ENCODE data around the gene CFAP46.
A peak's percentile ranks its signal among the peaks of the same experiment; 100 is the strongest.

CFAP46 gene

DNA sequence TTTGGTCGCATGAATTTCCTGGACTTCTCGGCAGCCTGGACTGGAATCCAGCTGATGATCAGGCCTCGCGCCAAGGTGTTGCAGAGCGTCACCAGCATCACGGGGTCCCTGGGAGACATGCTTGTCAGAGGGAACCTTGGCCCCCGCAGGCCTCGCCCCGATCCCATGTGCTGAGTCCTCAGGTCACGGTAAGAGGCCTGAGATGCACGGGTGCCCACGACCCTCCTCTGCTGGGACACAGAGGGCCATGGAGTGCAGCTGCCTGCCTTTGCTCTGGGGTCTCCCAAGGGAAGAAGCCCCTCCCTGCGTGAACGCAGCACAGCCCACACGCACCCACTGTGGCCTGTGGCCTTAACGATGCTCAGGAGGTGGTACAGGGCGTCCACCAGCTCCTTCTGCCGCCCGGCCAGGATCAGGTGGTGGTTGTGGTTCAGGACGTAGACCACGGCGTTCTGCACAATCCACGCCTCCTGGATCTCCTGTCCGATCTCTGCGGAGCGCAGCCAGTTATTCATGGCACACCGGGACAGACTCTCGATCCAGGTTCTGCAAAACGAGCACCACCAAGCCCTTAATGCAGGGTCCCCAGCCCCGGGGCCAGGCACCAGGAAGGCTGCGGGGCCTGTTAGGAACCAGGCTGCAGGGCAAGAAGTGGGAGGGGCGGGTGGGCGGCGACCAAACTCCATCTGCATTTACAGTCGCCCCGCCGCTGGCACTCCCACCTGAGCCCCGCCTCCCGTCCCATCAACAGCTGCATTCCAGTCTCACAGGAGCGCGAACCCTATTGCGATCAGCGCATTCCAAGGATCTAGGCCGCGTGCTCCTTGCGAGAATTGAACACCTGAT lies 29.4 kb downstream of the CFAP46 start:
- no peak for DNase-seq (ENCODE audit: low spot score)

DNA sequence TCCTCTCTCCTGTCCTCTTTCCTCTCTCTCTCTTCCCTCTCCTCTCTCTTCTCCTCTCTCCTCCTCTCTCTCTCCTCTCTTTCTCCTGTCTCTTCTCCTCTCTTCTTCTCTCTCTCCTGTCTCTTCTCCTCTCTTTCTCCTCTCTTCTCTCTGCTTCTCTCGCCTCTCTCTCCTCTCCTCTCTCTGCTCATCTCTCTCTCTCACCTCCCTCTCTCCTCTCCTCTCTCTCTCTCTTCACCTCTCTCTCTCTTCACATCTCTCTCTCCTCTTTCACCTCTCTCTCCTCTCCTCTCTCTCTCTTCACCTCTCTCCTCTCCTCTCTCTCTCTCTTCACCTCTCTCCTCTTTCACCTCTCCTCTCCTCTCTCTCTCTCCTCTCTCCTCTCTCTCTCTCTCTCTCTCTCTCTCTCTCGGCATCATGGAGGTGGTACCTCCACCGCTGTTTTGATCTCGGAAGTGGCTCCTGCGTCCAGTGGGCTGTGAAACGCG lies 30.1 kb downstream of the CFAP46 start:
- DNase-seq (ENCODE audit: low spot score) = no peak

DNA sequence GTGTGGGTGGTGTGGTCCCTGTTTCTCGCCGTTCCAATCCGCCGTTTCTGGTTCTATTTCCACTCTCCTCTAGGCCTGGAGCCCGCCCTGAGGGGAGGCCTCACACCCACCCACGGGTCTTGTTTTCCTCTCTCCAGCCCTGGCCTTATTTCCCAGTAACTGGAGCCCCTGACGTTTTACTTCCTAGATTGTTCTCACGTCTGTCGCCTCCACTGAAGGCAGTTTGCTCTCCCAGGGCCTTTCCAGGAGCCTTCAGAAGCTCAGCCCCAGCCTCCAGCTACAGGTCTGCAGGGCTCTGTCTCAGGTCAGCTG lies 30.6 kb downstream of the CFAP46 start:
- DNase-seq (ENCODE audit: low spot score) = no peak

DNA sequence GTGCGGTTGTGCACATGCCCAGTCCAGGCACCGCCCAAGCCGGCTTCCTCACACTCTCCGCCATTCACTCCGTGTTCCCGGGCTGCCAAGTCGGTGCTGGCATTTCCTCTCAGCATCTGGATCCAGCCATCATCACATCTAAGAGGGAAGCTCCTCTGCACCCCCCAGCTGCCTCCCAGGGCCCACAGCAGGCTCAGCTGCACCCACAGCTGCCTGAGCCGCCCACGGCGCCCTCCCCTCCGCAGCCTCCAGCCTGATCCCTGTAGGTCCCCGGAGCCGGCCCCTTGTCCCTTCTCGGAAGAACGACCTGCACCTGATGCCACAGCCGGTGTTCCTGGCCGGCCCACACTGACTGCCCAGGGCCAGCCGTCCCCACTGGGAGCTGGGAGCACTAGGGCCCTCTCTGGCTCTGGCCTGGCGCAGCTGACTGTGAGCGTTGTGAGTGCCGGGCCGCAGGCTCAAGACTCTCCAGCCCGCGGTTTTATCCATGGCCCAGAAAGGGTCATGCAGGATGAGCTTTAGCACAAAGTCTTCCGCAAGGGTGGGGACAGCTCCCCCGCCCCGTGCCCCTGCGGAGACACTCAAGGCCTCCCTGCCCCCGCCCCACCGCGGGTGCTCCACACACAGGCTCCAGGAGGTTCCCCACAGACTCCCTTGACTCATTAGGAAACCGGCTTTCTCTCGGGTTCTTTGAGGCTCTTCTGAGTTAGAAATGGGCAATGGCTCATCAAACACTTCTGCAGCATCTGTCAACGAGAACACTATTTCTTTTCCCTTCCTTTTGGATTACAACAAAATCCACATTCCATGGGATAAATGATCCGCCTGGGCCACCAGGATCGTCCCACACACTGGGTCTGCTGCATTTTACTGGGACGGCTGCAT lies 31.2 kb downstream of the CFAP46 start:
- no peak for DNase-seq (ENCODE audit: low spot score)

DNA sequence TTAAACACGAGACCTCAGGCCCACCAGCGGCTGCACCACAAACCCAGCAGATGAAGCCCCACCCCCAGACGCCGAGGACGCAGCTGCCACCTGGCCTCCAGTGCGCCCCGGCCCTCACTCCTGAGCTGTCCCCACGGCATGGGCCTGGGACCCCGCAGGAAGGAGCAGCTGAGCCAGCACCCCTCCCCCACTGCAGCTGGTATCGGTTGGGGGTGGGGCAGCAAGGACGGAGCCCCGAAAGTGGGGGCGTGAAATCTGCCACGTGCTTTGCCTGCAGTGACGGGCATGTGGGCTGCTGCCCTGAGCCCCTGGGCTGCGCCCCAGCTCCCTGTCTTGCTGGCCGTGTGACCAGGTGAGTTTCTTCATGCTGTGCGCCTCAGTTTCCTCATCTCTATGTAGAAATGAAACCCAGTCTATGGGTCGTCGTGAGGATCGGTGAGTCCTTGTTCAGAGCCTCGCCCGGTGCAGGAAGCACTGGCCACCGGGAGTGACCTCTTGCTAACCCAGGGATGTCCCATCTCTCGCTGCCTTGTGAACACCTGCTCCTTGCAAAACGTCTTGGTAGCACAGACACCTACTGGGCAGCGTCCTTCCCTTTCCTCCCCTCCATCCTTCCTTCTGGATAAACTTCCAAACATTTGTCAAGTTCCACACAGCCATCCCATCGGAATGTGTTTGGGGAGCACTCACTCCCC lies 32.0 kb downstream of the CFAP46 start:
- DNase-seq (ENCODE audit: low spot score) = no peak

DNA sequence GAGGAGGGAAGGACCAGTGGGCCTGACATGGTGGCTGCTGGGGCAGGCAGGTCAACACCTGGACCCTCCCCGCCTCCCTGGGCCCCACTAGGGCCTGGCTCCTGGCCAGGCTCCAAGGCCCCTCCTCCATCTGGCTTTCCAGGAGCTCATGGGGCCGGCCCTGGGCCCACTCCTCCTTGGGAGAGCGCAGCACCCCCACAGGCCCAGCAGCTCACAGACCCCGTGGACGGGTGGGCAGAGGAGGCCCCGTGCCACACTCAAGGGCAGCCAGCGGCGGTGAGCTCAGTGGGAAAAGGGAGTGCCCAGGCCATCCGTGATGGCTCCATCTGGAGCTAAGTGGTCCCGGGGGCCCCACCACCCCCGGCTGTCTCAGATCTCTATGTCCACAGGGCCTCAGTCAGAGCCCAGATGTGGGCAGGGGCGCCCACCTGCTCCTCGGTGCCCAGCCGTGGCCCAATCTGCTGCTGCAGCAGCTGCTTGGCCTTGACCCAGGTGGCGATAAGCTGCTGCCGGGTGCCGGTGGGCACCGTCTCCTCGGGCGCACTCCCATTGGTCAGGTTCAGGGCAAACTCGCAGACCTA lies 32.8 kb downstream of the CFAP46 start:
- DNase-seq (ENCODE audit: low spot score) = no peak

DNA sequence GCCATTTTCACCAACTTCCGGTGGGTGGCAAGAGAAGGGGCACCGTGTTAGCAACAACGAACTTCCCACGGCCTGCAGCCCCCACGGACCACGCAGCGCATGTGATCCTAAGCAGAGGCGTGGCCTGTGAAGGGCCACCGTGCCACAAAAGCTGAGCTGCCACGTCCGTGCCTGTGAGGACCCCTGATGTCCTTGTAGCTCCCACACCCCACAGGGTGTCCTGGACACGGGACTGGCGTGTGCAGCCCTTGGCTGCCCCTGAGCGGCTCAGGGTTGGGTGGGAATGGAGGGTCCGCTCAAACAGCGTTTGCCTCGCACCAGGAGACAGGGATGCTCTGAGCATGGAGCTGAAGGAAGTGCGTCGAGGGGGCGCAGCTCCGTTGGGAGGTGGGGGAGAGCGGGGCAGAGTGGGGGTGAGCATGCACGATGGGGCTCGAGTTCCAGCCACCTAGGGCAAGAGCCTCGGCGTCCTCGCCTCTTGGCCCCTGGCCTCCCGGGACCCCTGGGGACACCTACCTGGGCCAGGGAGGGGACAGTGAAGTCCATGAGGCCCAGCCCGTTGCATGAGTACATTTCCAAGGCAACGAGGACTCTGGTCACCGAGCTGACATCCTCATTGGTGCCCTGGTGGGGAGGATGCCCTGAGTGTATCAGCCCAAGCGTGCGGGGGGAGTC lies 33.6 kb downstream of the CFAP46 start:
- DNase-seq (ENCODE audit: low spot score) = no peak

DNA sequence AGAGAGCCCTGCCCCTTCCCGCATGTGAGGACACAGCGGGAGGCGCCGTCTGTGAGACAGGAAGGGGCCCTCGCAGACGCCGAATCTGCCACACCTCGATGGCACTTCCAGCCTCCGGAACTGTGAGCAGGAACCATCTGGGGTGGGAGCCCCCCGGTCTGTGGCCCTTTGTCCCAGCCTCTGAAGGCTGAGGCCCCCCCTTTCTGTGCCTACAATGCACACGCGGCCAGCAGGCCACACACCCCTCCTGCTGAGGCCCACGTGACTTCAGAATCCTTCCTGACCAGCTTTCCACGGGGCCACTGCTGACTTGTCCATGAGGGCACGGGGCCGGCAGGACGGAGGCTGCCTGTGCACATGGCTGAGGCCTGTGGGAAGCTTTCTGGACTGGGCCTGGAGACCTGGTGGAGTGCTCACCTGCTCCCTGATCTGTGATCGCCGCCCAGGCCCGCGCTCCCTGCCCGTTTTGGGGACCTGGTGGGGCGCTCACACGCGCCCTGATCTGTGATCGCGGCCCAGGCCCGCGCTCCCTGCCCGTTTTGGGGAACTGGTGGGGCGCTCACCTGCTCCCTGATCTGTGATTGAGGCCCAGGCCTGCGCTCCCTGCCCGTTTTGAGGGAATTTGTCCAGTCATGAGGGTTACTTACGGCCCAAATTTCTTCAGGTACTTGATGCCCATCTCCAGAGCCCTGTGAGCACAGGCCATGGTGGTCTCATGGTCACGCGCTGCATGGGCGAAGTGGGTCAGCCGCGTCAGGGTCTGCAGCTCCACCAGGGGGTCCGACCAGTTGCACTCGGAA lies 34.3 kb downstream of the CFAP46 start:
- DNase-seq (ENCODE audit: low spot score) = no peak

DNA sequence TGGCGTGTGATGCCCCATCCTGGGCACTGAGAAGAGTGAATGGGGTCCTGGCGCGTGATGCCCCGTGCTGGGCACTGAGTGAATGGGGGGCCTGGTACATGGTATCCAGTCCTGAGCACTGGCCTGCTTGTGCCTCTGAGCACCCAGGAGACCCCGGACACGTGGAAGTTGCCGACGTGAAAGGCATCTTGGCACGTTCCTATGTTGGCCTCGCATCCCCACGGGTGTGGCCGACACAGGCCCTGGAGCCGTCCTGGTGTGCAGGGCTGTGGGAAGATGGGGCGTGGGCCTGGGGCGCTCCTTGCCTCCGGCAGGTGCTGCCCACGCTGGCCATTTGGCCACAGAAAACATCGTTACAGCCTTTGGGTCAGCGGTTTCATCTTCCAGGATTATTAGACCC lies 35.5 kb downstream of the CFAP46 start:
- no peak for DNase-seq (ENCODE audit: low spot score)

DNA sequence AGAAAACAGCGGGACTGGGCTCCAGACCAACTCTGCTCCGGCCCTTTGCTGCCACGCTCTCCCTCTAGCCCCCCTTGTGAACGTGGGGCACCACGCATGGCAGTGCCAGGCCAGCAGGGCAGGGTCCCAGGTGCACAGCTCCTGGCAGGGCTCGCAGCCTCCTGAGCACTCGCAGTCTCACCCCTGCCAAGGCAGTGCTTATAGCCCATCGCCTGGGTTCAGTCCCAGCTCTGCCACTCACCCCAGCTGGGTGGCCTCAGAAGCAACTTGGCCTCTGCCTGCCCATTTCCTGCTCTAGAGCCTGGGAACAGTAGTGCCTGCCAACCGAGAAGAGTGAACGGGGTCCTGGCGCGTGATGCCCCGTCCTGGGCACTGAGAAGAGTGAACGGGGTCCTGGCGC lies 36.3 kb downstream of the CFAP46 start:
- DNase-seq (ENCODE audit: low spot score) = no peak

DNA sequence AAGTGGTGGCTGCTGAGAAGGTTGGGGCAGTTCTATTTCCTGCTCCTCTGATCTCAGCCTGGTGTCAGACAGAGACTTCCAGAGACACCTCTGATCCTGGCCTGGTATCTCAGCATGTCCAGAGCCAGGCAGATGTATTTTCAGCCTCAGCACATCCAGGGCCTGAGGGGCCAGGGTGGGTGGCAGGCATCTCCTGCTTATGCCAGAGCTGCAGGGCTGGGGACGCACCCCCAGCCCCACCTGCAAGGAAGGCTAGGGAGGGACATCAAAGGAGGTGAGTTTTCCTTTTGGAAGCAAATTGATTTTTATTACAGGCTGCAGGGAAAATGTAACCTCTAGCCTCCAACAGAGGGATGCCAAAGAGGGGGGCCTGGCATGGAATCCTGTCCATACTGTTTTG lies 36.7 kb downstream of the CFAP46 start:
- DNase-seq (ENCODE audit: low spot score) = no peak

DNA sequence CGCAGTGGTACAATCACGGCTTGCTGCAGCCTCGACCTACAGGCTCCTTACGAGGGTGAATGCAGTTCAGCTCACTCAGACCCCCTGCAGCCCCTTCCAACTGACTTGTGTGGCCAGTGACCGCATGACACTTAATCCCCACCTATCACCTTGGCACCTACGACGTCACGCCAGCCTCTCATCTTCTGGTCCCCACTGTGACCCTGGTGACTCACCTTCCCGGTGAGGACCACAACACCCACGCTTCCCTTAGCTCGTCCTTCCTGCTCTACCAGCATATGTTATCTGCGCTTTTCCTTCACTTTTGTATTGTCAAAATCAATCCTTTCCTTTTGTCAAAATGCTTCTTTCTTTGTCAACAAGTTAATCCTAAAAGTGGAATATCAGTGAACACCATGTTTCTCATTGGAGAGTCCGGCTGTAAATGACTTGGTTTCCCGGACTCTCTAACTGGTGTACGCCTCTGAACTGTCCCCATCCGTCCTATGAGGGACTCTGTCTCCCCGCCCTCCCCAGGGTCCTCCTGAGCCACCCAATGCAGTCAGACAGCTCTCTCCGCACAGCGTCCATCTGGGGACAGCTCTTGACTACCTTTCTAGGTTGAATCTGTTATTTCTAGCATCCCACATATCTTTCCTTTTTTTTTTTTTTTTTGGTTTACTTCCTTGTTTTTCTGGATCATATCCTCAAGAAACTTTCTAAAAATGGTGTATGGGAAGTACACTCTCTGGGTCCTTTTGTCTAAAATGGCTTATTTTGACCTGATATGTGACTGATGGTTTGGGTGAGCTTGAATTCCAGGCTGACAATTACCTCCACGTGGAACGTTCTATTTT lies 37.3 kb downstream of the CFAP46 start:
- no peak for DNase-seq (ENCODE audit: low spot score)

DNA sequence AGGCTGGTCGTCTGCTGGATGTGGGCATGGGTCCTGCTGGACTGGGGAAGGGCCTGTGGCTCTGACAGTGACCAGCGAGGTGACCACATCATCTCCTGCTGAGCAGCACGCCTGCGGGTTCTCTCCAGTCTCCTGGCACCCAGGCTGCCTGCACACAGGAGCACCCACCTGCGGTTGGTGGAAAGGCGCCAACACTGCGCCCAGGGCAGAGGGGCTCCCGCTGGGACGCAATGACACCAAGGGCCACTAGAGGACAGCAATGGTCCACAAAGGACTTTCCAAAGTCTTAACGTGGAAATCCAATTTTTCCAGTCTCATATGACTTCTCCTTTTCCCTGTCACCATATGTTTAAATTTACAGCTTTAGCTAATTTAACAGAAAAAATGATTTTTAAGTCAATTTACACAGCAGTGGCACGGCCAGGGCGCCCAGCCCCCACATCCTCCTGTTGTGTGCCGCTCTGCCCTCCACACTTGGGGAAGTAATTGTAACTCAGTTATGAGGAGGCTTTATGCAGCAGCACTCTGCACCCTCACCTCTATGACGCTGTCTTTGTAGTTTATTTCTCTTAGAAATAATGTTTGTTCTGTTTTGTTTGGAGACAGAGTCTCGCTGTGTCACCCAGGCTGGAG lies 38.1 kb downstream of the CFAP46 start:
- peak; percentile 61 for DNase-seq (ENCODE audit: low spot score)

DNA sequence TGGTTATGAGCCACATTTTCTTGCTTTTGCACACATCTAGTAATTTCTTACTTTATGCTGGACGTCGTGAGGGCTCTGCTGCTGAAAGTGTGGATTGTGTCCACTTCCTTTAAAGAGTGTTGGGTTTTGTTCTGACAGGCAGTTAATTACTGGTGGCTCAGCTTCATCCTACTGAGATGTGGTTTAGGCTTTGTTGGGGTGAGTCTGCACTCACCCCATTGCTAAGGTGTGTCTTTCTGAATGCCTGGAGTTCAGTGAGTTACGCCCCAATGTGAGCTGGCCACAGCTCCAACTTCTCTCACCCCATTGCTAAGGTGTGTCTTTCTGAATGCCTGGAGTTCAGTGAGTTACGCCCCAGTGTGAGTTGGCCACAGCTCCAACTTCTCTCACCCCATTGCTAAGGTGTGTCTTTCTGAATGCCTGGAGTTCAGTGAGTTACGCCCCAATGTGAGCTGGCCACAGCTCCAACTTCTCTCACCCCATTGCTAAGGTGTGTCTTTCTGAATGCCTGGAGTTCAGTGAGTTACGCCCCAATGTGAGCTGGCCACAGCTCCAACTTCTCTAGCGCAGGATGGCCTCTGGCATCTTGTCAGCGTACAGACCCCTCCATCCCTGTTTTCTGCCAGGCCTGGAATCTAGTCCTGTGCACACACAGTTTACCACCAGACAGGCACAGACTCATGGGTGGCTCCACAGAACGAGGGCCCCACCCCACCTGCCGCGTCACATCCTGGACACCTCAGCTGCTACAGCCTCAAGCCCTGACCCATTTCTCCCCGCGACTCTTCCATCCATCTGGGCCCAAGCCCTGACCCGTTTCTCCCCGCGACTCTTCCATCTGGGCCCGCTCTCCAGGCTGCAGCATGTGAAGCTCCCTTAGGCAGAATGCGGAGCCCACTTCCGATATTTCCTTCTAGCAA lies 39.5 kb downstream of the CFAP46 start:
- peak; percentile 8 for DNase-seq (ENCODE audit: low spot score)

DNA sequence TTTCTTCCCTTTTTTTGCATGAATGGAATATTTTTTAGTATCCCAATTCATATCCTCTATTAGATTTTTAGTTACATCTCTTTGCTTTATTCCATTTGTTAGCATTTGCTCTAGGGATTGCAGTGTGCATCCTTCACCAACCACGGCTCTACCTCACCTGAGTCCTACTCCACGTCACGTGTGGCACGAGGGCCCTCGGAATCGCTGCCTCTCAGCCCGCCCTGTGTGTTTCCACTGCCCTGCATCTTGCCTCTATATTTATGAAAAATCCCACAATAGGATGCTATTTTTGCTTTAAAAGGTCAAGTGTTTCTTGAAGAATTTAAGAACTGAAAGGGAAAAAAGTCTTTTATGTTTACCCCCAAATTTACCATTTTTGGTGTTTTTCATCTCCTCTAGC lies 41.0 kb downstream of the CFAP46 start:
- no peak for DNase-seq (ENCODE audit: low spot score)

DNA sequence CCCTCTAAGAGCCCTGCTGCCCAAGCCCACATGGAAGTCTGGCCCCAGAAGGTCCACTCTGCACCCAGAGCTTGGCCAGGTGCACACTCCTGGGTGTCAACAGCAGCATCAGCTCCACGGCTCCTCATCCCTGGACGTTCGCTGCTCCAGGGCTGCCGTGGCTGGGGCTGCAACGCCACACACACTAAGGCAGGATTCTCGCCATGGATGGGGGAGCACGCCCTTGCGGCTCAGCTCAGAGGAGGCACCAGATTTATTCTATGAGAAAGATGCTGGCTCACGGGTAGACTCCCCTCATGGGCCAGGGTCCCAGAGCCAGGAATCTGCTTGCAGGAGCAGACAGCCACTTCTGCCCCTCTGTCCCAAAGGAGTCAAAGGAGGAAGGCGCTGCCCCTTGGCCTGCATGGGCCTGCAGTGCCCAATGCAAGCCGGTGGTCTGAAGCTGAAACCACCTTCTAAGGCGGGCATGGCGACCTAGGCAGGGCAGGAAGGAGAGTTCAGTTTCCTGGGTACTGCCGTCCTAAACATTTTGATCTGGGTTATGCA lies 42.1 kb downstream of the CFAP46 start:
- no peak for DNase-seq (ENCODE audit: low spot score)

DNA sequence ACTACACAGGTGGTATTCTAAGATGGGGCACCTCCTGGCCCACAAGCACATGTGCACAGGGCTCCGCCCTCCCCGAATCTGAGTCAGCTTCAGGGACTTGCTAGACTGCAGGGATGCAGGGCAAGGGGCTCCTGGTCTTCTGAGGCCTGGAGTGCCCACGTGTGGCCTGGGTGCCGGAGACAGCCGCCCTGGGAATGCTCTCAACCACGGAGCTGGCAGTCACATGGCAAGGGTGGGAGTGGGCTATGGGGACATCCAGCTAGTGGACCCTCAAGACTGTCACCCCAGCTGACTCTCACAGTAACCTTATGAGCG lies 42.7 kb downstream of the CFAP46 start:
- DNase-seq (ENCODE audit: low spot score) = no peak

DNA sequence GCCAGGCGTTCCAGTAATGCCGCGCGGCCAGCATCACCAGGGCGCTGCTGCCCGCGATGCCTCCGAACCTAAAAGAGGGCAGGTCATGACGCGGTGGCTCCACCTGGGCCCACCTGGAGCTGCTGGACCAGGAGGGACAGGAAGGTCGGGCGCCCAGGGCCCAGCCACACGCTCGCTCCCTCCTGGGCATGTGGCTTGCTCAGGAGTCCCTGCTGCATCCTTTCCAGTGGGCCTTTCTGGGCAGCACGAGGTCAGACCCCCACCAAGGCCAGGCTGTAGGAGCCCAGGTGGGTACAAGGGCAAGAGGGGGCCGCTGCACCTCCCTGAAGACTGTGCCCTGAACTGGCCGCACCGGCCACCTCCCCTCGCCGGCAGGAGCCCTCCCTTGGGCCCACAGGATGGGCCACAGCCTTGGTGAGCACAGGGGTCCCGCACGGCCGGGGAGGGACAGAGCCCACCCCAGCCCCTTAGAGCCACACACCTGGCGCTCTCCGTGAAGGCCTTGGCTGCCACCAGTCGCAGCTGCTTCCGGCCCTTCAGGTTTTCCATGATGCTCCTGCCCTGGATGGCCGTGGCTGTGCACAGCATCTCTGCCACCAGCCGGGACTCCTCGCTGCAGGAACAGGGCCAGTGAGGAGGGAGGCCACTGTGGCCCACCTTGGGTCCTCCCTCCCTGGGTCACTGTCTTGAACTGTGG lies 43.2 kb downstream of the CFAP46 start:
- no peak for DNase-seq (ENCODE audit: low spot score)
